PC-9 (cell line): ENCODE results near the gene TMEM37. TPM values are rescaled to one million over a fixed set of nuclear protein-coding genes. Genes with fewer than 3 reads are reported as not detected.

Experiments used
- BruUV-seq: library from RNA; stranded (reverse); fragments of 400-500 nt; replicated peaks from 2 replicates; lab custom pipeline; 2021; lab: Mats Ljungman, UMichigan
- CTCF ChIA-PET: fragments of 300-600 bp; sonication (Branson Sonifier 250); formaldehyde crosslinking; loops from one replicate; lab custom pipeline; 2022; ENCODE audit warnings: antibody characterized with exemption; lab: Charles Lee
- POLR2A ChIA-PET: fragments of 300-600 bp; sonication (Branson Sonifier 250); formaldehyde crosslinking; loops from one replicate; lab custom pipeline; 2022; ENCODE audit warnings: antibody characterized with exemption; ENCODE audit not compliant: unreplicated experiment; lab: Charles Lee
- DNase-seq, 2 experiments: peaks; one replicate each; pipeline versions ENCODE4 v3.0.0 to v3.0.0-alpha.2; 2015 to 2022; ENCODE audit warnings: mixed read lengths in 1 of 2
- H2AFZ ChIP-seq: fragments of 200-600 bp; sonication (generic); 2 replicates; pipeline ENCODE4 v1.8.1; 2017; ENCODE audit warnings: antibody characterized with exemption
- H3F3A ChIP-seq: fragments of 200-600 bp; sonication (generic); 2 replicates; pipeline ENCODE4 v1.8.1; 2017; ENCODE audit warnings: antibody characterized with exemption, mild to moderate bottlenecking, low read depth; ENCODE audit not compliant: insufficient read depth
- H3K27ac ChIP-seq: fragments of 200-600 bp; sonication (generic); 2 replicates; pipeline ENCODE4 v1.6.1; 2016; ENCODE audit warnings: mixed run types
- H3K27me3 ChIP-seq: fragments of 200-600 bp; sonication (generic); 2 replicates; pipeline ENCODE4 v1.6.1; 2016; ENCODE audit warnings: low read depth, mixed run types; ENCODE audit not compliant: insufficient read depth
- H3K36me3 ChIP-seq: fragments of 200-600 bp; sonication (generic); 2 replicates; pipeline ENCODE4 v1.6.1; 2016; ENCODE audit warnings: low read depth, mixed run types
- H3K4me1 ChIP-seq: fragments of 200-600 bp; sonication (generic); replicated peaks from 2 replicates; pipeline ENCODE4 v1.6.1; 2016; ENCODE audit warnings: mixed run types; ENCODE audit not compliant: insufficient read depth
- H3K4me2 ChIP-seq: fragments of 200-600 bp; sonication (generic); 2 replicates; pipeline ENCODE4 v1.6.1; 2017; ENCODE audit warnings: mixed run types
- H3K4me3 ChIP-seq: fragments of 200-600 bp; sonication (generic); 2 replicates; pipeline ENCODE4 v1.6.1; 2016; ENCODE audit warnings: mixed run types
- H3K79me2 ChIP-seq: fragments of 200-600 bp; sonication (generic); 2 replicates; pipeline ENCODE4 v1.6.1; 2017; ENCODE audit warnings: low read depth, mixed run types
- H3K9me2 ChIP-seq: fragments of 200-600 bp; sonication (generic); 2 replicates; pipeline ENCODE4 v1.8.1; 2017; ENCODE audit warnings: mild to moderate bottlenecking; ENCODE audit not compliant: insufficient read depth
- H3K9me3 ChIP-seq: fragments of 200-600 bp; sonication (generic); 2 replicates; pipeline ENCODE4 v1.8.1; 2016; ENCODE audit warnings: low read depth; ENCODE audit not compliant: insufficient read depth
- H4K20me1 ChIP-seq: fragments of 200-600 bp; sonication (generic); 2 replicates; pipeline ENCODE4 v1.8.1; 2017; ENCODE audit not compliant: insufficient read depth
- CTCF ChIP-seq: fragments of 200-600 bp; sonication (generic); conservative IDR thresholded peaks from 2 replicates; pipeline ENCODE4 v1.6.1; 2017; ENCODE audit warnings: mixed run types, antibody characterized with exemption, mild to moderate bottlenecking, moderate library complexity
- EZH2 ChIP-seq: fragments of 200-600 bp; sonication (generic); IDR thresholded peaks from 2 replicates; pipeline ENCODE4 v1.8.0; 2017; ENCODE audit warnings: antibody characterized with exemption, low read depth
- intact Hi-C: fragments of 100-400 bp; cut with micrococcal nuclease; formaldehyde crosslinking; loops from one replicate; pipeline ENCODE4 v1.10.0; 2022; ENCODE audit not compliant: unreplicated experiment
- total RNA-seq: library from RNA; stranded (reverse); gene quantifications from 2 replicates; pipeline ENCODE4 v1.2.3, GENCODE V29; 2021

Gene TMEM37
- total RNA-seq, 1 experiment from 2014 or later: 1.2 TPM

- ChIA-PET CTCF (interaction anchor here (0.6 to 0.7 kb wide), 2 partner anchors 213 to 218 kb away, joined by 9 to 14 read pairs; no protein-coding TSS in a partner anchor), POLR2A (no interaction called here)
- peaks cover 18% of the 10 kb centered on the region; the same call in 1 of the 2 replicates for H3F3A ChIP-seq
- intact Hi-C loops: loop anchor here (1.0 kb wide), 1 partner anchor 224 kb away; no protein-coding TSS in a partner anchor
- 0 out of 2 replicates have a peak overlapping the region, but pooled peaks have one; percentile 46 for H2AFZ ChIP-seq
- H3K4me2 ChIP-seq: peak overlapping the region; percentile 74
- H3K9me3 ChIP-seq: no peaks in the 10 kb centered on the region
- no TSS peak for BruUV-seq
- no peaks in the 10 kb centered on the region for H3K79me2 ChIP-seq
- no peak for TF ChIP-seq EZH2
- TF ChIP-seq CTCF: no peak
- H3K27ac ChIP-seq: no peak overlapping the region
- H3K9me2 ChIP-seq: no peaks in the 10 kb centered on the region
- H3K27me3 ChIP-seq: no peaks in the 10 kb centered on the region
- no peaks in the 10 kb centered on the region for H4K20me1 ChIP-seq
- peak overlapping the region; percentile 46; the same call in 1 of the 2 replicates for H3K4me3 ChIP-seq
- no peaks in the 10 kb centered on the region for H3K36me3 ChIP-seq
- peak in 1 of 2 experiments; percentile 18 for DNase-seq
- peaks cover 27% of the 10 kb centered on the region for H3K4me1 ChIP-seq
Observed at GRCh38 chr2:119431976-119432850, 559 bp downstream of the TMEM37 start.

- no peak overlapping the region for H3K4me3 ChIP-seq
- ChIA-PET POLR2A (no interaction called here), CTCF (no interaction called here)
- intact Hi-C loops: no loop called here
- no TSS peak for BruUV-seq
- H3K79me2 ChIP-seq: no peaks in the 10 kb centered on the region
- no peak overlapping the region for H3K4me2 ChIP-seq
- H3K36me3 ChIP-seq: no peaks in the 10 kb centered on the region
- TF ChIP-seq CTCF (no peak), EZH2 (no peak)
- H3K27me3 ChIP-seq: no peaks in the 10 kb centered on the region; the same call in 1 of the 2 replicates
- no peaks in the 10 kb centered on the region for H3K9me2 ChIP-seq
- peaks cover 24% of the 10 kb centered on the region for H3K4me1 ChIP-seq
- no peak for DNase-seq
- H3F3A ChIP-seq: peaks cover 18% of the 10 kb centered on the region; the same call in 1 of the 2 replicates
- no peak overlapping the region for H3K27ac ChIP-seq
- H4K20me1 ChIP-seq: no peaks in the 10 kb centered on the region
- H3K9me3 ChIP-seq: no peaks in the 10 kb centered on the region
- H2AFZ ChIP-seq: no peak overlapping the region
Observed at GRCh38 chr2:119432851-119433522, 1.3 kb downstream of the TMEM37 start.

- H3K27ac ChIP-seq: no peak overlapping the region
- CTCF ChIA-PET: no interaction called here
- POLR2A ChIA-PET: no interaction called here
- H2AFZ ChIP-seq: no peak overlapping the region
- H3K36me3 ChIP-seq: no peaks in the 10 kb centered on the region
- TF ChIP-seq CTCF (no peak), EZH2 (no peak)
- no TSS peak for BruUV-seq
- peaks cover 24% of the 10 kb centered on the region for H3K4me1 ChIP-seq
- H3K4me3 ChIP-seq: no peak overlapping the region
- intact Hi-C loops: no loop called here
- peaks cover 18% of the 10 kb centered on the region; the same call in 1 of the 2 replicates for H3F3A ChIP-seq
- no peak for DNase-seq
- H4K20me1 ChIP-seq: no peaks in the 10 kb centered on the region
- no peaks in the 10 kb centered on the region for H3K9me3 ChIP-seq
- no peaks in the 10 kb centered on the region; the same call in 1 of the 2 replicates for H3K27me3 ChIP-seq
- H3K9me2 ChIP-seq: no peaks in the 10 kb centered on the region
- H3K4me2 ChIP-seq: no peak overlapping the region
- H3K79me2 ChIP-seq: no peaks in the 10 kb centered on the region
Observed at GRCh38 chr2:119433636-119434327, 2.1 kb downstream of the TMEM37 start.
